ENCODE measurements around the gene PSENEN.
"Not testable (repeated sequence)": the region's sequence is repeated elsewhere in the genome, so short reads cannot be mapped to it uniquely, and the experiment has no call there.

The PSENEN gene

DNA sequence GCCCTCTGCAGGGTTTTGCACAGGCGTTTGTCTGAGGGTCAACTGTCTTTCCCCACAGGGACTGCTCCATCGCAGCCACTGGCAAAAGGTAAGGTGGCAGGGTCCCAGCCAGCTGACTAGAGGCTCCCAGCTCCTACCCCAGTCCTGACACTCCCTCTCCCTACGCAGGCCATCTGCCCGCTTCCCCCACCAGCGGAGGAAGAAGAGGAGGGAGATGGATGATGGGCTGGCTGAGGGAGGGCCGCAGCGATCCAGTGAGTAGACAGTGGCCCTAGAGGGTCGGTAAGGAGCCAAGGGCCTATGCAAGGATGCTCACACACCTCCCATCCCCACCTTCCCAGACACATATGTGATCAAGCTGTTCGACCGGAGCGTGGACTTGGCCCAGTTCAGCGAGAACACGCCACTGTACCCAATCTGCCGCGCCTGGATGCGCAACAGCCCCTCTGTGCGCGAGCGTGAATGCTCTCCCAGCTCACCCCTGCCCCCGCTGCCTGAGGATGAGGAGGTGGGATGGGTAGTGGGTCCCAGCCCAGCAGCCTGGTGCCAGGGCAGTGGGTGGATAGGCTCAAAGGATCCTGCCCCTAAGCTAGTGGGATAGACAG is 7.4 kb downstream of the PSENEN start:
- DNase-seq: no peak

DNA sequence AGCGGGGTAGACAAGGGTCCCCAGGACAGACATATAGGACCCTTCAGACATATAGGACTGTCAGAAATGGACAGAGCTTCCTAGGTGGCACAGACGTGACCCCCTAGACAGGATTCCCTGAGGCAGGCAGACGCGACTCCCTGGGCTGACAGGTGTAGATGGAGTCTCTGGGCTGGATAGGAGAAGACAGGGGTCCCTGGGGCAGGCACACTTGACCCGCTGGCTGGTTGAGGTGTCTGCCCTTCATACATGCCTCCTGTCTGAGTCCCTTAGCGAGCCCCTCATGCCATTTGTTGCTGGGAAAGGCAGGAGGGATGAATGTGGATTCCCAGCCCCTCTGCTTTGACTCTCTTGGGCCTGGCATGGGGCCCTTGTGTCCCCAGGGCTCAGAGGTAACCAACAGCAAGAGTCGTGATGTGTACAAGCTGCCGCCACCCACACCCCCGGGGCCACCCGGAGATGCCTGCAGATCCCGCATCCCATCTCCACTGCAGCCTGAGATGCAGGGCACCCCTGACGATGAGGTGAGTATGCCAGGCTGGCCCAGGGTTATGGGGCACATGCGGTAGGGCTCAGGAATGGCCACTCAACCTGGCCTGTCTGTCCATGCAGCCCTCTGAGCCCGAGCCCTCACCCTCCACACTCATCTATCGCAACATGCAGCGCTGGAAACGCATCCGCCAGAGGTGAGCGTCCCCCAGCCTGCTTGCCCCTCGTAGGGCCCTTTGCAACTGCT is 8.4 kb downstream of the PSENEN start:
- DNase-seq: no peak

DNA sequence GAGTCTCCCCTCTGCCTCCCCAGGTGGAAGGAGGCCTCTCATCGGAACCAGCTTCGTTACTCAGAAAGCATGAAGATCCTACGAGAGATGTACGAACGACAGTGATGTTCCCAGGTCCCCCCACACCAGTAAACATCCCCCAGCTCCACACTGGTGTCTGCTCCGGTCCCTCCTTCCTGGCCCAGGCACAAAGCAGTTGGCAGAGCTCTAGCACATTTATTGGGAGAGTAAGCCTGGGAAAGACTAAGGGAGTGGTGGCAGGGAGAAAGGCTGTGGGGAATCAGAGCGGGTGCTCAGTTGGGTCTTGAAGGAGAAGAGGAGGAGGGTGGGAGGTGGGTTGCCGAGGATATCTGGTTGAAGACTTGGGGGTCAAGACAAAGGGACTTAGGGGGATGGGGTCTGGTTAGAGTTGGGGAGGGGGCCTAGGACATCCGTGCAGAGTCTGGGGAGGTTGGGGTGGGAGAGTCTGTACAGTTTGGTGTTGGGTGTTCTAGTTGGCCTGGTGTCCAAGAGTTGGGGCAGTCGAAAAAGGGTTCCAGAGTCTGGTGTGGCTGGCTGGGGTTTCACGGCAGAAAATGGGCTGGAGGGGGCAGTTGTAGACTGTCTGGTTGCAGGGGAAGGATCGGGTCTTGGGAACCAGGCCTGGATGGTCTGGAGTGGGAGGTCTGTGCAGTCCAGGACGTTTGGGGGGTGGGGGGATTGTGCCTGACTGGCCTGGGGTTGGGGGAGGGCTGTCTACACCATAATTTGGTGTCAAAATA is 9.1 kb downstream of the PSENEN start:
- no peak for DNase-seq

DNA sequence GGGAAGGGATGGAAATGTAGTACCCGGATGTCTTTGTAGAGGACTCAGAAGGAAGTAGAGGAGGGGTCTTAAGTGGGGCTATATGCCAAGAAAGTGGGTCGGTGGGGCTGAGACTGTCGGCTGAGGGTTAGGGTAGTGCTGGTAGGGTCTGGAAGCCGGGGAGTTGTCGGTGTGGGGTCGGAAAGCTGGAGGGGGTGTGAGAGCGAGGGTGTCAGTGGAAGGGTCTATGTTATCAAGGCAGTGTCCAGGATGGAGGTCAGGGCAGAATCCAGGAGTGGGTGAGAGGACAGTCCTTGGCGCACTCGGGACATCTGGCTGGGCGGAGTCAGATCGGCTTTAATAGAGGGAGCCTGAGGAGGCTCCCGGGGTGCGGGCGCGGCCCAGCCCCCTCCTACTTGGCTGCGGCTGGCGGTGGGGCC is 9.7 kb downstream of the PSENEN start:
- DNase-seq: no peak

DNA sequence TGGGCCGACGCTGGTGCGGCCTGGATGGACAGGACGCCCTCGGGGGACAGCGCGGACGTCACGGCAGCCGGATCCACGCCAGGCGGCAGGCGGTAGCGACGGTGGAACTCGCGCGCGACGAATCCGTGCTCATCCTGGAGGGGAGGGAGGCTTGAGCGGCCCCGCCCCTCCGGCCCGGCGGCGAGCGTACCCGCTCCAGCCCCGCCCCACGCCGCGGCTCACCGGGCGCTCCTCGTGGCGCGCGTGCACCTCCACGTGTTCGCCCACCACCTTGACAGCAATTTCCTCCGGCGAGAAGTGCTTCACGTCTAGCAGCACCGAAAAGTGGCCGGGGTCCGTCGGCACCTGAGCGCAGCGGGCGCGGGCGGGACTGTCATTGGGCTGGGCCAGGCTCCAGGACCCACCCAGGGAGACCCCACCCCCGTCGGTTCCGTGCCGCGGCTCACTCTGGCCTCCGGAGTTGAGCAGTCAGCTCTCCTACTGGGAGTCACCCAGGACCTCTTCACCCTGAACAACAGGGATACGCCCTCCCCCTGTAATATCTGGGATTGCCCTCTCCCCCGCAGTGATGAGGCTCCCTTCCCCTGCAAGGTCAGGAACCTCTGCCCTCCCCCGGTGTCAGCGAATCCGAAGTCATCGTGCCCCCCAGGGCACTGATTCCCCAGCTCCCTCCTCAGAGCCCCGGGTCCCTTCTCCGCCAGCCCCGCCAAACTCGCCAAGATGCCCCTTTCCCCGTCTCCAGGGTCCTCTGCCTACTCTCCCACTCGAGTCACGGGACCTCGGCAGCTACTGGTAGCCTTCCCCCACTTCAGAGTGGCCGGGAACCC is 10.3 kb downstream of the PSENEN start:
- DNase-seq: no peak

DNA sequence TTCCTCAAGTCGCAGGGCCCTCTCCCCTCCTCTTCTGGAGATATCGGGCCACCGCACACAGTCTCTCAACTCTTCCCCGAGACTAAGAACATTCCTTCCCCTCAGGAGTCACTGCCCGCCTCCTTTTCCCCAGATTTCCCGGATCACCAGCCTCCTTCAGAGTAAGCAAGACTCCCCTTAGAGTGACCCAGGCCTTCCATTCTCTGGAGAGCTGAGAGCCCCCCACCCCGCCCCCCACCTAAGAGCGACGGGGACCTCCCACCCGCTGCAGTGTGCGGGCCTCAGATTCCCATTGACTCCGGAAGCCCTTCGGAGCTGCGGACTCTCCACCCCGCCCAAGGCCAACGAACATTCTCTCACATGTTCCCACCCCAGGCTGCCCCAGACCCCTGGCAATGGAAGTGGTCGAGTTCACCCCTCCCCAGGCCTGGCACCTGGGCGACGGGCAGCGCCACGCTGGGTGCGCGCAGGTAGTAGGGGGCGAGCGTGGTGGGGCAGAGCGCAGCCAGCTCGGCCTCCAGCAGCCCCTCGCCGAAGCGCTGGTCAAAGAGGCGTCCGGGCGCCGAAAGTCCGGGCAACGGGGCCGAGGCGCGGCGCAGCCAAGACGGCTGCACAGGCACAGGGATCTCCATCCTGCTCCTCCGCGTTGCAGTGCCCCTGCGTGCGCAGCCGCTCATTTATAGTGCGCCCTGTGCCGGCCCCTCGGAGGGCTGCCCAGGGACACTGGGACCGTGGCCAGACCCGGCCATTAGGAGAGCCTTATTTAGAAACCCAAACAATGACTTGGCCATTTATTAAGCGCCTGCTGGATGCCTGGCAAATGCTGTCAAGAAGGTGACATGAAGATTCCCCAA is 11.2 kb downstream of the PSENEN start, which contains the start of gene HSPB6:
Gene HSPB6, minus strand, starts transcription at position 653 of the 854 bp plus-strand sequence. Its CDS starts 21 bp downstream, at position 632.
- DNase-seq: no peak

DNA sequence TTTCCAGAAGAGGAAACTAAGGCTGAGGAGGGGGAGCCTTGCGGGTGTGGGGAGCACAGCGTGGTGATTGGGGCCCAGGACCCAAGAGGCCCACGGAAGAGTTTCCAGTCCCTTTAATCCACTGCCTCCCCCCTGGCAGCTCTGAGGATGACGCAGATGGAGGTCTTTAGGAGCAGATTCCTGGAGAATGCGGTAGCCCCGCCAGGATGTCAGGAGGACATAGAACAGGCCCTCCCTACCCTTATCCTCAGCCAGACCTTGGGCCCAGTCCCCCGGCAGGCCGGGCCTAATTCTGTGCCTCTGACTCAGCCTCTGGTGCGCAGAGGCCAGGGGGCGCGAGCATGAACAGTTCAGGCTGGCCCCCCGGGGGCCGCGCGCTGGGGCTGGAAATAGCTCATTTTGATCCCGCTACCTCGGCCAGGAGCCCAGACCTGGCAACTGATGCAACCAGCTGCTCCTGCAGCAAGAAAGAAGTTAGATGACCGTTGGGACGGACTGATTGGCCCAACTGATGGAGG is 11.8 kb downstream of the PSENEN start:
- DNase-seq: peak in 1 of 2 experiments; percentile 72

DNA sequence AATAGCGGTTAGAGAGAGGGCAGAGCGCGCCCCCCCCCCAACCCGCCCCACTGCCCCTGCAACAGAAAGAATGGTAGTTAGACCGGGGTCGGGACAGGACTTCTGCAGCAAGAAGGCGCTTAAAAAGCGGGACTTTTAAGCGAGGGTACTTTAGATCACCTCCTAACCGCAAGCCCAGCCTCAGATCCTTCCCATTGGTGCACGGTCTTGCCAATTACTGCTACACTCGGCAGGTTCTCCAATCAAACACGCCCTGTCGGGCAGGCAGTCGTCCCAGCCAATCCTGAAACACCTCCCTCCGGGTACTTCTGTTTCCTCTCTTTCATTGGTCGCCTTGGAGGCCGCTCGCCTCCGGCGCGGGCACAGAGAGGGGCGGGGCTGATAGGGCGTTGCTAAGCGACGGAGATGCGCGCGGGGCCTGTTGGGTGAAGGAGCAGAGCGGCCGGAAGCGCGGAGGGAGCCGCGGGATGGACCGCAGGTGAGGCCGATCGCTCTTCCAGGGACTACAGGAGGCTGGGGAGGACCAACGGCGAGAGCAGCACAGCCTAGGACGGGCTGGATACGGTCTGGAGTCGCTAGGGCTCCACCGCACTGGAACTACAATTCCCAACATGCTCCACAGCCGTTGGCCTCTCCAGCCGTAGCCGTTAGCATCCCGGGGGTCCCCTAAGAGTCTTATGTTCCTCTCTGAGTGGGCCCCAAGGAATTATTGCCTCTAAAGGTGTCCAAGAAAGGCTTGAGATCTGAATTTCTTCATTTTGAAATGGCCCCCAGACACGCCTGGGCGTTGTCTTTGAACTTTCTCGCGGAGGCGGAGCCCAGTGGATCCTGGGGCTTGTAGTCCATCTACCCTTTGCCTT is 12.5 kb downstream of the PSENEN start, which contains the start of gene PROSER3:
Gene PROSER3, plus strand, starts transcription at position 428 of the 860 bp plus-strand sequence. Its CDS starts 40 bp downstream, at position 468.
- peak; percentile 96 to 97 for DNase-seq

DNA sequence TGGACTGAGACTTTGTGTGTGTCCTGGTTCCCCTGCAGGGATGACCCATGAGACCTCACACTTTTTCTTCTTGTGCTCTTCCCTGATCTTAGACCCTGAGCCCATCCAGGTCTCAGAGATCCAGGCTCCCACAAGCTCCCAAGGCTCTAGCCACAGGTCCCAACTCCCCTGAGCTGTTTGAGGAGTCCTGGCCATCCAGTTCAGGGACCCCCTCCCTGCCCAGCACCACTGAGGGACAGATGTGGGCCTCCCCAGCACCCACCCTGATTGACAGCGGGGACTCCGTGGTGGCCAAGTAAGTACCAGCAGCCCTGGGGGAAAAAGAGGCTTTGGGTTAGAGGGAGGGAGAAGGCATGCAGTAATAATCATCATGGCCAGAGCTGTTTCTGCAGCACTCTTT is 14.2 kb downstream of the PSENEN start:
- no peak for DNase-seq

DNA sequence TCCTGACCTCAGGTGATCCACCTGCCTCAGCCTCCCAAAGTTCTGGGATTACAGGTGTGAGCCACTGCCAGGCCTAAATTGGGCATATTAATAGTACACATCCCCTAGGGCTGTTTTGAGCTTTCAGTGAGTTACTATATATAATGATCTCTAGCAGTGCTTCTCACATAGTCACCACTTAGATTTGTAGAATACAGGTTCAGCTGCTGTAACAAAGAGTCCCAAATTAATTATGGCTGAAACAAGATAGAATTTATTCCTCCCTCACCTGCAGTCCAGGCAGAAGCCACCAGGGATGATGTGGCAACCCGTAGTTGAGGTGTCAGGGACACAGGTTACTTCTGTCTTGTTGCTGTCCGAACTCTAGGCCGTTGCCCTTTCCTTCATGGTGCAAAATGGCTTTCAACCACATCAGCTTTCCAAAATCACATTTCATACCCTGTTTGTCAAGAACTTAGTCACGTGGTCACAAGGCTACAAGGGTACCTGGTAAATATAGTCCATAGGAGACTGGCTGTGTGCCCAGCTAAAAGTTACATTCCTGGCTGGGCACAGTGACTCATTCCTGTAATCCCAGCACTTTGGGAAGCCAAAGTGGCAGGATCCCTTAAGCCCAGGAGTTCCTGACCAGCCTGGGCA is 15.4 kb downstream of the PSENEN start:
- DNase-seq: no peak

DNA sequence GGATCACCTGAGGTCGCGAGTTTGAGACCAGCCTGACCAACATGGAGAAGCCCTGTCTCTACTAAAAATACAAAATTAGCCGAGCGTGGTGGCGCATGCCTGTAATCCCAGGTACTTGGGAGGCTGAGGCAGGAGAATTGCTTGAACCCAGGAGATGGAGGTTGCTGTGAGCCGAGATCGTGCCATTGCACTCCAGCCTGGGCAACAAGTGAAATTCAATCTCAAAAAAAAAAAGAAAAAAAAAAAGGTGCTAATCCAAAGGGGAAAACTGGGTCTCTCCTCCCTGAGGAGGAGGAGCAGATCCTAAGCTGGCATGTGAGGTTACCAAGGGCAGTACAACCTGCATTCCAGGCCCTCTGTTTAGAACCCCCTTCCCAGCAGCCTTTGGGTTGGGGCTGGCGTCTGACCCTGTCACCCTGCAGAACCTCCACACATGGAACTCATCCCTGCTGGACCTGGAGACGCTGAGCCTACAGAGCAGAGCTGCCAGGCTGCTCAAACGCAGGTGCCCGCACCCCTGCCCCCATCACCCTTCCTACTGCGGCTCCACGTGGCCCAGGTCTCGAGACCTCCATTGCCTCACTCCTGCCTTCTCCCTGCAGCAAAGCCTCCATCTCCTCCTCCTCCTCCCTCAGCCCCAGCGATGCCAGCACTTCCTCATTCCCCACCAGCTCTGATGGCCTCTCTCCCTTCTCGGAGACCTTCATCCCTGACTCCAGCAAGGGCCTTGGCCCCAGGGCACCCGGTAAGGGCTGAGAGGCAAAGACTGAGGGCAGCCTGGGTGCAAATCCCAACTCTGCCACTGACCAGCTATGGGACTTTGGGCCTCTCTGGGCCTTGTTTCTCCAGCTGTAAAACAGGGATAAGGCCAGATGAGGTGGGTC is 19.2 kb downstream of the PSENEN start:
- no peak for DNase-seq

DNA sequence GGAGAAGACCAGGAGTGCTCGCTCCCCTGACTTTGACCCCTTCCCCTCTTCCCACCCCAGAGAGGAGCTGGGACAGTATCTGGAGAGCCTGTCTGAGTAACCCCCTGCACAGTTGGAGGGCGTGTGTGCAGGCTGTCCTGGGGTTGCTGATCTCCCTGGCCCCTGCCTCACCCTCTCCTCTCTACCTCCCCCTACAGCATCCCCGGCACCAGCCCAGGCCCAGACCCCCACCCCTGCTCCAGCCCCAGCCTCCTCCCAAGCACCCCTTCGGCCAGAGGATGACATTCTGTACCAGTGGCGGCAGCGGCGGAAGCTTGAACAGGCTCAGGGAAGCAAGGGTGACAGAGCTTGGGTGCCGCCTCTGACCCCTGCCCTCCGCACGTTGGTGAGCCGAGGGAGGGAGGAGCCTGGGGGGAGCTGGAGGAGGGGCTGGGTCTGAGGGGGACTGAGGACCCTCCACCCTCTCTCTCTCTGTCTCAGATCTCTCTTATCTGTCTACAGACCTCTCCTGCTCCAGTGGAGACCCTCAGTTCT is 21.2 kb downstream of the PSENEN start:
- DNase-seq: no peak

DNA sequence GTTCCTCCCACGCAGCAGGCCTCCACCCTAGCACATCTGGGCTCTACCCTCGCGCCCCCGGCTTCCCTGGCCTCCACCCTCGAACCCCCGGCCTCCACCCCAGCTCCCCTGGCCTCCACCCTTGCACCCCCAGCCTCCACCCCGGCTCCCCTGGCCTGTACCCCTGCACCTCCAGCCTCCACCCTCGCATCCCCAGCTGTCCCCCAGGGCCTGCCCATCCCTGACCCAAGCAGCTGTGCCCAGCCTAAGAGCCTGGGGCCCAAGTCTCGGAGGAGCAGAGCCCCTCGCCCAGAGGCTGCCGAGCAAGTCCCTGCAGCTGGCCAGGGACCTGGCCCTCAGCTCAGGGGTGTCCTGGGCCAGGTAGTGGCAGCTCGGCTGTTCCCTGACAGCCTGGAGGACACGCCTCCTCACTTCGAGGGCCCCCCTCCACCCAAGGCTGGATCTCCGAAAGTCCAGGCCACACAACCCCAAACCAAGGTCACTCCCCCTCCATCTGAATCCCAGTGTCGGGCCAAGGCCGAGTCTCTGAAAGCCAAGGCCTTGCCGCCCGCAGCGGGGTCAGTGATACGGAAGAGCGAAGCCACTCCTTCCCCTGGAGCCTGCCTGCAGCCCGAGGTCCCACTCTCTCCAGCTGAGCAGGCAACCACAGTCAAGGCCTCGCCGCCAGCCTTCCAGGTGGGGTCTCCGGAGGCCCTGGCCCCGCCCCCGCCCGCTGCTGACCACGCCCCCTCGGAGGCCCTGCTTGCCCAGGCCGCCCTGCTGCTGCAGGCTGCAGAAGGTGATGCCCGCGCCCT is 22.0 kb downstream of the PSENEN start:
- no peak for DNase-seq

DNA sequence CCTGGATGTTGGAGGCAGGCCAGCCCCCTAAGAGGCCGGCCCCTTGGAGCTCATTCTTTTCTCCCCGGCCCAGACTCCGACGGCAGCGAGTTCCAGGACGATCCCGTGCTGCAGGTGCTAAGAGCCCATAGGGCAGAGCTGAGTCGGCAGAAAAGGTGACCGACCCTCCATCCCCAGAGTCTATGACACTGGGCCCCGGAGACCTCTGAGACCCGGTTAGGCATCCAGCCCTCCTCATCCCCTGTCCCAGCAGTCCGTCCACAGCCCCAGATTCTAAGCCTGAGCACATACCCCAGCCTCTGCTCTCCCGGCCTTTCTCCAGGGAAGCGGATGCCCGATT is 22.6 kb downstream of the PSENEN start:
- DNase-seq: no peak

DNA sequence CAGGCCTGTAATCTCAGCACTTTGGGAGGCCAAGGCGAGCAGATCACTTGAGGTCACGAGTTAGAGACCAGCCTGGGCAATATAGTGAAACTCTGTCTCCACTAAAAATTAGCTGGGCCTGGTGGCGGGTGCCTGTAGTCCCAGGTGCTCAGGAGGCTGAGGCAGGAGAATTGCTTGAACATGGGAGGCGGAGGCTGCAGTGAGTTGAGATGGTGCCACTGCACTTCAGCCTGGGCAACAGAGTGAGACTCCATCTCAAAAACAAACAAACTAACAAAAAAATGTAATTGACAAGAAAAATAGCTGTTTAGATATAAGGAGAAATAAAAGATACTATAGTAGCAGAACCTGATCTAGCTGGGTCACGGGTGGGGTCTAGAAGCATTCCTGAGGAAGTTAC is 26.9 kb downstream of the PSENEN start:
- not testable (repeated sequence) for DNase-seq

DNA sequence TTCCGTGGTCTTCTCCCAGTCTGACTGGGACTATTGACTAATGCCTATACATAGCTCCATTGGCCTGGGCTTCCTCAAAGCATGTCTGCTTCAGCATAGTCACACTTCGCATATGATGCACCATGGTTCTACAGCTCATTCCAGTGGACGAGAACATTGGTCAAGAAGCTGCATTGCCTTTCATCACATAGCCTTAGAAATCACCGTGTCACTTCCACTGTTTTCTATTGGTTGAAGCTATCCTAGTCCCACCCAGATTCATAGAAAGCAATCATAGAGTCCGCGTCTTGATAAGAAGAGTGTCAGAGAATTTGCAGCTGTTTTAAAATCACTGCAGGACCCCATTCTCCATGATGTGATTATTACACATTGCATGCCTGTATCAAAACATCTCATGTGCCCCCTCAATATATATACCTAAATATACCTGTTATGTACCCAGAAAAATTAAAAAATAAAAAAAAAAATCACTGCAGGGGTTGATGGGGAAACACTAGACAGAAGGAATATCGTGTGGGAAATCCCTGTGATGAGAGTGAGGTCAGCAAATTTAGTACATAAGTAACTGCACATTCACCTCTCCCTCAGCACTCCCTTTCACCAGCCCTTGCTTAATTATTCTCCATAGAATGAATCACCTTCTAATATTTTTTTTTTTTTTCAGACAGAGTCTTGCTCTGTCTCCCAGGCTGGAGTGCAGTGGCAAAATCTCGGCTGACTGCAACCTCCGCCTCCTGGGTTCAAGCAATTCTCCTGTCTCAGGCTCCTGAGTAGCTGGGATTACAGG is 27.8 kb downstream of the PSENEN start:
- DNase-seq: no peak

Data from cerebellar nuclear complex (tissue), 1 donor.